ENCODE data around the gene TEX55.
"Not testable (repeated sequence)": the region's sequence is repeated elsewhere in the genome, so short reads cannot be mapped to it uniquely, and the experiment has no call there.

TEX55 gene

DNA sequence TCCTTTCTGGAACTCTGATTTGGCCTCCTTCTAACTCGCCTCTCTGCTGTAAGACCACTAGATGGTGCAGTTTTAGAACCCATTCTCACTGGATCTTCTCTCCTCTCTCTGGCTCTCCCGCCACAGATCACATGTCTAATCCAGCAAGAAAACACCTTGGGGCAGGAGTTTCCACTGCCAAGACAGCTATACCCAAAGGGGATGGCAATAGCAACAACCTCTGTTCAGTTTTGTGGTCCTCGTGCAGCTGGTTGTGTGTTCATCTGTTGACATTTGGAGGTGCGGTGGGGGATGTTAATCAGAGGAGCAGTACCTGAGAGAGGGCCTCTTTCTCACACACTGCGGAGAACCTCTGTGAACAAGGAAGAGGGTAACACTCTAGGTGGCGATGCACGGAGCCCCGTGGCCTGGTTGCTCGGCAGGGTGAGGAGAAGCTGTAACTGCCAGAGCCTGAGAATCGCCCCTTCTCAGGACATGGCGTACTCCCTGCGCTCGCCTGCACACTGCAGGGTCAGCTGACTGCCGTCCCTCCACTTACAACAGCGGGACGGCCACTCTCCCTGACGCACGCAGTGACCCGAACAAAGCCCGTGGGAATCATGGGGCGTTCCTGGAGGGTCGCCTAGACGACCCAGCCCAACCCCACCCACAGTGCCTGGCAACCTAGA, at the start of gene TEX55:
TEX55 (plus strand) TSS at position 666 of the 668 bp plus-strand sequence. CDS start 25 bp downstream, outside the sequence.
- no peak for DNase-seq

DNA sequence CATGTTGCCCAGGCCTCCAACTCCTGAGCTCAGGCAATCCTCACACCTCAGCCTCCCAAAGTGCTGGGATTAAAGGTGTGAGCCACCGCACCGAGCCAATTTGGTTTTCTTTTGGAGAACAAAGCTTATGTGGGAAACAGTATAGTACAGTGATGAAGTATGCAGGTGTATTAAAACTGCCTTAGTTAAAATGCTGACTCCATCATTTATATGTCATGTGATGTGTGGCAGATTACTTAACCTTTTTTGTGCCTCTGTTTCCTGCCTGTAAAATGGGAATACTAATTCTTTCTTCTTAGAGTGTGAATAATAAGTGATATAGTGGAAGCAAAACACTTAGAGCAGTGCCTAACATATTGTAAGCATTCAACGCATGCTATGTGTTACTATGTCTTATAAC, 48.0 kb upstream of the TEX55 start:
- DNase-seq = no peak

DNA sequence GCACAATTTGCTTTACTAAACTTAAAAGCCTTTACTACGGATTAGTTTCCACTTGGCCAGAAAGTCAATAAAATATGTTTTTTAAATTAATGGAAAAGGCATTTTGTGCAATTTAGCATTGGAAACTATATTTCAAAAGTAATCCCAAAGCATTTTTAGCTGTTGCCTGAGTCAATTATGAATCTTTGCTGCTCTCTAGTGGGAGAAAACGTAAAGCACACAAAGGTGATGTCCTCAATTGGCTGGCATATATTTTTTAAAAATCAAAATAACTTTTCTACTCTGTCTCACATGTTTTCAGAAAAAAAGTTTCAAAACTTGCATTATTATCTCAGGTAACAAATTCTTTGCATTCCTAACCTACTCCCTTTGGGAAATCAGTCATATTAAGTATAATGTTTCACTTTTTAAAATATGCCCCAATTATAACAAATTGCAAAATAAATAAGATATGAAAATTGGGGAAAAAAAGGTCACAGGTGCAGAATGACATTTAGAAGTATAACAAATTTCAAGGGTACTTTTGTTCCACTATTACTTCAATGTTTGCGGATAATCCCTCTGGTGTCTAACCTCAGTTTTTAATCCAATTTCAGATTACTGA, 47.2 kb upstream of the TEX55 start:
- no peak for DNase-seq

DNA sequence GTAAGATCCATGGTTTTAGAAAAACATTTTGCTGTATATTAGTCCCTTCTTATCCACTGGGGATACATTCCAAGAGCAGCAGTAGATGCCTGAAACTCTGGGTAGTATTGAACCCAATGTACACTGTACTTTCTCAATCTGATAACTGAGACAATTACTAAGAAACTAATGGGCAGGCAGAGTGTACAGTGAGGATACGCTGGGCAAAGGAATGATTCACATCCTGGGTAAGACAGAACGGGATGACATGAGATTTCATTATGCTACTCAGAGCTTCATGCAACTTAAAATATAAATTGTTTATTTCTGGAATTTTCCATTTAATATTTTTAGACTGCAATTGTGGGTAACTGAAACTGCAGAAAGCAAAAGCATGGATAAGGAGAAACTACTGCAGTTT, 46.2 kb upstream of the TEX55 start:
- DNase-seq = no peak

DNA sequence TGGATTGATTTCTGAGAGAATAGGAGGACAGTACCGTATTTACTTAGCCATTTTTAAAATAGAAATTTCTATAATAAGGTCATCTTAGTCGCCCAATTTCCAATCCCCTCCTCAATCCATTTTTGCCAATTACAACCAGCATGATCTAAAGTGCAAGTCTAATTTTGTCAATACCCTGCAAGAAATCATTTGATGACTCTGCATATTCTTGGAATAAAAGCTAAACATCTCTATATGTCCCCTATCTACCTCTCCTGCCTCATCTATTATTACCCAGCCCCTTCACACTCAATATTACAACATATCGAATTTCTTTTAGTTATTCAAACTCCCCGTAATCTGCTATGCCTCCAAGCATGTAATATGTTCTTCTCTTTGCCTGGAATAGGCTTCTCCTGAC, 41.9 kb upstream of the TEX55 start:
- no peak for DNase-seq

DNA sequence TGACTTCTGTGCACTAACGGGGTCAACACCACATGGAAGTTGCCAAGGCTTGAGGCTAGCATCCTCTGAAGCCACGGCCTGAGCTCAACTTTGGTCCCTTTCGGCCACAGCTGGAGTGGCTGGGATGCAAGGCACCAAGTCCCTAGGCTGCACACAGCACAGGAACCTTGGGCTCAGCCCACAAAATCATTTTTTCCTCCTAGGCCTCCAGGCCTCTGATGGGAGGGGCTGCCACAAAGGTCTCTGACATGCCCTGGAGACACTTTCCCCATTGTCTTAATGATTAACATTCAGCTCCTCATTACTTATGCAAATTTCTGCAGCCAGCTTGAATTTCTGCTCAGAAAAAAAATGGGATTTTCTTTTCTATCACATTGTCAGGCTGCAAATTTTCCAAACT, 27.6 kb upstream of the TEX55 start:
- DNase-seq = not testable (repeated sequence)

DNA sequence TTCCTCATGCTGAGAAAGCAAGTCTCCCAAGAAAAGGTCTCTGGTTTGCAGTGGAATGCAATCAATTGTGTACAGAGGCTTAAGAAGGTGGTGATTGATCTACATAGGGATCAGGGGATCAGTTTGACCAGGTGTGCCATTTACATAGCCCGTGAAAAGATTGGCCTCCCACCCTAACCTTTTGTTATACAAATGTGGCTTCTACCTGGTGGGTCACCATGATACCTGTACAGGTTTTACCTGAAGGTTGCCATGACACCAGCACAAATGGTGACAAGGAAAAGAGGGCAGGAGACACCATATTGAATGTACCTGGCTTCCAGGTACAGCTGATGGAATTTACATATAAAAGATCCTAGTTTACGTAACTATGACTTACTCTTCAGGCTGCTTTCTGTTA, 25.5 kb upstream of the TEX55 start:
- no peak for DNase-seq

DNA sequence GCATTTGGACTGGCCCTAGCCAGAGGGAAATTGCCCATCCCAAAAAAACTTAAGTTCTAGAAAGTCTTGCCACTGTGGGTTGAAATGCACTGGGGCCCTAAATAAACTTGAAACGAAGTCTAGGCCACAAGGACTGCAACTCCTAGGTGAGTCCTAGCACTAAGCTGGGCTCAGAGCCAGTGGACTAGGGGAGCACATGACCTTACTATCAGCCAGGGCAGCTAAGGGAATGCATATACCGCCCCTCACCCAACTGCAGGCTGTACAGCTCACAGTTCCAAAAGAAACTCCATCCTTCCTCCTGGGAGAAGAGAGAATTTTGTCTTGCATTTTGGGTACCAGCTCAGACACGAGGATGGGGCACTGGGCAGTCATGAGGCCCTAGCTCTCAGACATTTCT, 23.6 kb upstream of the TEX55 start:
- DNase-seq = no peak

DNA sequence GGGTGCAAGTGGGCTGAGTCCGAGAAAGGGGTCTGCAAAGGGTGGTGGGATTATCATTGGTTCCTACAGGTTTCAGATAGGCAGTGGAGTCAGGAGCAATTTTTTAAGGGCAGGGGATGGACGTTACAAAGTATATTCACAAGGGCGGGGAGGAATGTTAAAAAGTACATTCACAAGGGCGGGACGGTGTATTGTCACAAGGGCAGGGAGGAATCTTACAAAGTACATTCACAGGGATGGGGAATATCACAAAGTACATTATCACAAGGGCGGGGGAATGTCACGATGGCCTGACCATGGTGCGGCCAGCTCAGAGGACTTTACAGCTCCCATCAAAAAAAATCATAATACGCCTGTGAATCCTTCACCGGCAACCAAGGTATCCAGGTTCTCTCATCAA, 20.6 kb upstream of the TEX55 start:
- DNase-seq = no peak

DNA sequence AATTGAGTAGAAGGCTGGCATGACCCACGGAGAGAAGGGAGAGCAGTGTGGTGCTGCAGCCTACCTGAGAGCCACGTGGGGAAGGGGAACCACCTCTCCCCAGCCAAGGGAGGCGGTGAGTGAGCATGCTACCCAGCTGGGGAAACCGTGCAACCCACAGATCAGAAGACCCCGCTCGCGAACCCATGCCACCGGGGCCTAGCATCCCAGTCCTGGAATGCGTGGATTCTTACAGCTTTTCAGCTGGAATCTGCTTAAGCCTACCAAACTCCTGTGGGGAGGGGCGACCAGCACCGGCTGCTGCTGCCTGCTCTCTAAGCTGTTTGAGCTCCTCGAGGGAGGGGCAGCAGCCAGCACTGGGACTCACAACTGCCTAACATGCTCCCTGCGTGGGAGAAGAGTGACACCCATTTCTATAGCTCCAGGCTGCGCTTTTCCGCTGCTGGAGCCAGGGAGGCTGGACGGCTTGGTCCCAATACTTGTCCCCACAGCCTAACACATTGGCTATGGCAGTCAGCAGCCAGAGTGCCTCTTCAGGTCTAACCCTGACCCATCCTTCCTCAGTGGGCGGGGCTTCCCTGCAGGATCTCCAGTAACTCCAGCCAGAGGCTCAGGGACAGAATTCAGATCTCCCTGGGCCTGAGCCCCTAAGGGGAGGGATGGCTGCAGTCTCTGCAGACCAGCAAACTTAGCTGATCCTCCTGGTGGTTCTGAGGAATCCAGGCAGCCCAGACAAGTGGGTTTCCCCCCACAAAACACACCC, 20.0 kb upstream of the TEX55 start:
- no peak for DNase-seq

DNA sequence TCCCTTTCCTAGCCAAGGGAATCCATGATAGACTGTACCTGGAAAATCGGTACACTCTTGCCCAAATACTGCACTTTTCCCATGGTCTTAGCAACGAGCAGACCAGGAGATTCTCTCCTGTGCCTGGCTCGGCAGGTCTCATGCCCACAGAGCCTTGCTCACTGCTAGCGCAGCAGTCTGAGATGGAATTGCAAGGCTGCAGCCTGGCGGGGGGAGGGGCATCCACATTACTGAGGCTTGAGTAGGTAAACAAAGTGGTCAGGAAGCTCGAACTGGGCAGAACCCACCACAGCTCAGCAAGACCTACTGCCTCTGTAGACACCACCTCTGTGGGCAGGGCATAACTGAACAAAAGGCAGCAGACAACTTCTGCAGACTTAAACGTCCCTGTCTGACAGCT, 15.7 kb upstream of the TEX55 start:
- DNase-seq = not testable (repeated sequence)

DNA sequence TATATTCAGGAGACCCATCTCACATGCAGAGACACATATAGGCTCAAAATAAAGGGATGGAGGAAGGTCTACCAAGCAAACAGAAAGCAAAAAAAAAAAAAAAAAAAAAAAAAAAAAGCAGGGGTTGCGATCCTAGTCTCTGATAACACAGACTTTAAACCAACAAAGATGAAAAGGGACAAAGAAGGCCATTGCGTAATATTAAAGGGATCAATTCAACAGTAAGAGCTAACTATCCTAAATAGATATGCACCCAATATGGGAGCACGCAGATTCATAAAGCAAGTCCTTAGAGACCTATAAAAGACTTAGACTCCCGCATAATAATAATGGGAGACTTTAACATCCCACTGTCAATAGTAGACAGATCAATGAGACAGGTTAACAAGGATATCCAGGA, 13.7 kb upstream of the TEX55 start:
- not testable (repeated sequence) for DNase-seq

DNA sequence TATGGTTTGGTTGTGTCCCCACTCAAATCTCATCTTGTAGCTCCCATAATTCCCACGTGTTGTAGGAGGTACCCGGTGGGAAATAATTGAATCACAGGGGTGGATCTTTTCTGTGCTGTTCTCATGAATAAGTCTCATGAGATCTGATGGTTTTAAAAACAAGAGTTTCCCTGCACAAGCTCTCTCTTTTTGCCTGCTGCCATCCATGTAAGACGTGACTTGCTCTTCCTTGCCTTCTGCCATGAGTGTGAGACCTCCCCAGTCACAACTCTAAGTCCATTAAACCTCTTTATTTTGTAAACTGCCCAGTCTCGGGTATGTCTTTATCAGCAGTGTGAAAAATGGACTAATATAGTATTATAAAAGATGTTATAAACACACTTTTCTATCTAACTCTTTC, 6.6 kb upstream of the TEX55 start:
- DNase-seq = not testable (repeated sequence)

DNA sequence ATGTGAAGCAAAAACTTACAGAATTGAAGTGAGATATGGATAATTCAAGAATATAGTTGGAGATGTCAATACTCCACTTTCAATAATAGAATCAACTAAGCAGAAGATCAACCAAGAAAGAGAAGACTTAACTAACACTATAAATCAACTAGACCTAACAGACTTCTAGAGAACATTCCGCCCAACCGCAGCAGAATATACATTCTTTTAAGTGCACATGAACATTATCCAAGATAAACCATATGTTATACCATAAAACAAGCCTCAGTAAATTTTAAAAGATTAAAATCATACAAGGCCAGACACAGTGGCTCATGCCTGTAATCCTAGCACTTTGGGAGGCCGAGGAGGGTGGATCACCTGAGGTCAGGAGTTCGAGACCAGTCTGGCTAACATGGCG, 5.5 kb upstream of the TEX55 start:
- no peak for DNase-seq

DNA sequence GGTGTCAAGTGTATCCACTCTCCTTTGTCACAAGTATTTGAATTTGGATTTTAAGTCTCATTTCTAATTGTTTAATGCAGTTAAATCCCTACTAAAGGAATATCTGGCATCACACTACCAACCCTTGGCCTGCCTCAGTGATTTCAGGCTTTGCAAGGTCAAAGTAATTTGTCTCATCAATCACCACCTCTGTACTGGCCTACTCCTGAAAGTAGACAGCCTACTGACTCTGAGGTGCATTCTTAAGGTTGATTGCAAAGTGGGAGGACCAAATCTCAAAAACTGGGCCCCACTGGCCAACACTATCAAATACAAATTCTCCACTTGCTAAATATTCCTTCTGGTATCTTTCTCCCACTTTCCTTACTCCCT, 851 bp upstream of the TEX55 start:
- DNase-seq = no peak

DNA sequence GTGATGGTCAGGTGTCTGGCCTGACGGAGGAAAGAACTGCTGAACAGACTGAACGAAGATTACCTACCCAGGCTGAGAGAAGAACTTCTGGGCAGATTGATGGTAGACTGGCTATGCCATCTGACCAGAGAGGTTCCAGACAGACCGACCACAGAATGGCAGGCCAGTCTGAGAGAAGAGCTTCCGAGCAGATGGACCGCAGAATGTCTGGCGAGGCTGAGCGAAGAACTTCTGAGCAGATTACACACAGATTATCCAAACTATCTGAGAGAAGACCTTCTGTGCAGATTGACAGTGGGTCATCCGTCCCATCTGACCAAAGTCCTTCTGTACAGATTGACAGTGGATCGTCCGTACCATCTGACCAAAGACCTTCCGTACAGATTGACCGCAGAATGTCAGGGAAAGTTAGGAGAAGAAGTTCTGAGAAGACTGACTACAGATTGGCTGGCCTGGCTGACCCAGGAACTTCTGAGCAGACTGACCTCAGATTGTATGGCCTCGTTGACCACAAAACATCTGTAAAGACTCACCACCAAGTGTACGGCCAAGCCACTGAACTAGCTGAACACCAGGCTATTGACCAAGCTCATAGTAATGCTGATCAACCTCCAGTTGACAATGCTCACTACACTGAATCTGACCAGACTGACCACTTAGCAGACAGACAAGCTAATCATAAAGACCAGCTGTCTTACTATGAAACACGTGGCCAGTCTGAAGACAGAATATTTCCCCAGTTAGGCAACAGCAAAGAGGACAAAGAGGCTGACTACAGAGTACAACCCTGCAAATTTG, 812 bp downstream of the TEX55 start:
- no peak for DNase-seq

DNA sequence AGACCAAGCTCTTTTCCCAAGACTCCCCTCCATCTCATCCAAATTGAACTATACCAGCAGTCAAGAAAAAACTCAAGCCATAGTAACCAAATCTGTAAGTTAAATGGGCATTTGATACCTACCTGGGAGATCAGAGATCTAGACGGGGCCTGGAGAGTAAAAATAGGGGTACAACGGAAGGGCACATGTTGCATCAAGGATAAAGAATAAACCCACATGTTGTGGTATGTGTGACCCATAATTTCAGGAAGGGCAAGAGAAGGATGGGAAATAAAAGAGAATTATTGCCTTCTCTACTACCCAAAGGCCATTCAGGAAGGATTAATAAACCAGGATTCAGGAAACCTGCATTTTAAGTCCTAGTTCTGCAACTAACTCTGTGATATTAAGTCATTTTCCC, 1.5 kb downstream of the TEX55 start:
- no peak for DNase-seq

DNA sequence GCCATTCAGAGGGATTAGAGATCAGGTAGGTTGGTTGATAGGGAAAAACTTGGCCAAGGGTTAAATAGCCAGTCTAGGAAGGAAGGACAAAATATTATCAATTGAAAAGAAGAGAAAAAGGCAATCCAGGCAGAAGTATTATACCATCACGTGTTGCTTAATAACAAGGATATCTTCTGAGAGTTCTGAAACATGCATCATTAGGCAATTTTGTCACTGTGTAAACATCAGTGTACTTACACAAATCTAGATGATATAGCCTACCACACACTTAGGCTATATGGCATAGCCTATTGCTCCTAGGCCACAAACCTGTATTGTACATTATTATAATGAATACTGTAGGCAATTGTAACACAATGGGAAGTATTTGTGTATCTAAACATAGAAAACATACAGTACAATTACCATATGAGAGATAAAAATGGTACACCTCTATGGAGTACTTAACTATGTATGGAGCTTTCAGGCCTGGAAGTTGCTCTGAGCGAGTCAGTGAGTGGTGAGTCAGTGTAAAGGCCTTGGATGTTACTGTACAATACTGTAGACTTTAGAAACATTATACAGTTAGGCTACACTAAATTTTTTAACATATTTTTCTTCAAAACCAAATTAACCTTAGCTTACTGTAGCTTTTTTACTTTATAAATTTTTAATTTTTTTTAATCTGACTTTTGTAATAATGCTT, 2.7 kb downstream of the TEX55 start:
- no peak for DNase-seq

DNA sequence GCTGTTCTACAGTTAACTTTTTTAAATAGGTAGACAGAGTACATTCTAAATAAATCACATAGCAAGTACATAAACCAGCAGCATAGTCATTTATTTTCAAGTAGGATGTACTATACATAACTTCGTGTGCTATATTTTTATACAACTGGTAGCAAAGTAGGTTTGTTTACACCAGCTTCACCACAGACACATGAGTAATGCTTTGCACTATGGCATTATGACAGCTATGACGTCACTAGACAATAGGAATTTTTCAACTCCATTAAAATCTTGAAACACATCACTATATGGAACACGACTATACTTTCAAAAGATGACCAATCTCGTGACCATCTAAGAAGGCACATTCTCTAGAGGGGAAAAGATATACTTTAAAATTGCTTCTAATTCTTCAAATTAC, 3.5 kb downstream of the TEX55 start:
- DNase-seq = no peak

DNA sequence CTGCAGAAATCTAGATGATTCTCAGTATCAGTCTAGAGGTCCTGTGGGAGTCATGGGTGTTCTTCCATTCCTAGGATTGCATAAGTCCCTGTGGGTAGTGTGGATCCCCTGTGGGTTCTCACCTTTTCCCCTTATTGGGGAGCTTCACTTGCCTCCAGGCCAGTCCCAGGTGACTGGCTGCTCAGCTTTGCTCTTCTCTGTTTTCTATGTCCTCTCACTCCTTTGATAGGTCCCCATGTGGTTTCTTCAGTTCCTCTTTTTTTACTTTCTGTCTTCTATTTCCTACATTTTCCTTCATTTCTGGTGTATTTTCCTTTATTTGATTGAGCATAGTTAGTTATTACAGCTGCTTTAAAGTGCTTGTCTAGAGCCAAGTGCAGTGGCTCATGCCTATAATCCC, 10.9 kb downstream of the TEX55 start:
- DNase-seq = no peak

DNA sequence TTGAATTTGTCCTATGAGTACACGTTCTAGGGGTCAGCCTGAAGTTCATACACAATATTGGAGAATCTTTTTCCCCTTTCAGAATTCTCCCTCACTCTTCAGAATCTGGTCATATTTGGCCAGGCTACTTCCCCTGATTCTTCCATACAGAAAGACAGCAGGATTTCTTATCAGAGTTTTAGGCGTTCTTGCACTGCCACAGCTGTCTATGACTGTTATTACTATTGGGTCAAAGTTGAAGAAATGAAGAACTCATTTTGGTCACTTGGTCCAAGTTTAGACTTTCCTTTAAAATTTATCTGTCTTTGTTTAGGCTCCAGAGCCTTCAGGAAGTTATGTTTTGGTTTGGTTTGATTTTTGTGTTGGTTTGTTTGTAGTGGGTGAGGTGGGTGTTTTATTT, 12.0 kb downstream of the TEX55 start:
- no peak for DNase-seq

DNA sequence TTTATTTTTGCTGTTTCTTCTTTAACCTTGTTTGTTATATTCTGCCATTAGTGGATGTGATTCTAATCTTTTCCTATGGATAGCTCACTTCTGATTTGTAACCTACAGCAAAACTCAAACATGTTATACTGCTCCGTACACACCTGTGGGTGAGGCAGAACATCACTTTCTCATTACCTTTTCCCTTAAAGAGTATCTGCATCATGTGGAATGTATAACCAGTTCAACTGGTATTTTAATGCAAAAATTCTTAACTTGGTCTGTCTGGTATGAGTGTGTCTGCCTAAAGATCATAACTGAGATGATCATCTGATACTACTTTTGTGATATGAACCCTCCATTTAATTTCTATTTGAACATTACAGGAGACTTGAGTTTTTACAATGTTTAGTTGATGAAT, 14.4 kb downstream of the TEX55 start:
- DNase-seq = no peak

DNA sequence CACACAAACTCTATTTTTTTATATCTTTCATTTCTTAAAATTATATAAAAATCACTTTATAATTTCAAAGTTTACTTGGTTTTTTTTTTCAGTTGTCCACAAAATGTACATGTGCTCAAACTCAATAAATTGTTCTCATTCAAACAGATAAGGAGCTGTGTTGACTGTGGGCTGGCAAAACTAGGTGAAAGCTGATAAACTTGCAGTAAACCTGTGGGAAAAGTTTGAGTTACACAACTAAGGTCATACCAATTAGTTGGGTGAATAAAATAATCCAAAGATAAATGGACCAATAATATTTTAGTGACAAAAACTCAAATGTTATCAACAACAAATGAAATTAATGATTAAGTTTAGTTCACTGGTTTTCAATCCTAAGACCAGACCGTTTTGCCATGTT, 14.8 kb downstream of the TEX55 start:
- no peak for DNase-seq

All from NCI-H774 (cell line).